ENCODE measurements around the gene PAXX. TPM values are rescaled to one million over a fixed set of nuclear protein-coding genes. Genes with fewer than 3 reads are reported as not detected.

Gene PAXX
- total RNA-seq, 1 experiment from 2014 or later = 44.1 TPM

DNA sequence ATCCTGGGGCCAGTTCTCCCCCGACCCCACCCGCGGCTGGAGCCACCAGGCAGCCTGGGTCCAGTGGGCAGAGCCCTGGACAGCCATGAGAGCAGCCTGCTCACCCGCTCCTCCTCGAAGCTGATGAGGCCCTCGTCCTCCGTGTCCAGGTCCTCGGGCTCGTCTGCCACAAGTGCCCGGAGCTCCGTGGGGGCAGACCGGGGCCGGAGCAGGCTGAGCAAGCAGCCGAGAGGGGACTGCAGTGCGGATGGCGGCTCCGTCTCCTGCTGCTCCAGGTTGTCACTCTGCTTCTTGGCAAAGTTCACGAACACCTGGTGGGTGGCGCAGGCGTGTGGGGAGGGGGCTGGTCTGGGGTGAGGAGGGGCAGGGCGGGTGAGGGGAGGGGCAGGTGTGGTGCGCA lies 16.1 kb downstream of the PAXX start (continued):
- TF ChIP-seq ZNF138 (CRISPR knock-in tag; conservative IDR thresholded peaks at IDR 0.05) (no peak), MAX (CRISPR knock-in tag; IDR thresholded peaks at IDR 0.05) (no peak)
- TF ChIP-seq, protein P1, sequence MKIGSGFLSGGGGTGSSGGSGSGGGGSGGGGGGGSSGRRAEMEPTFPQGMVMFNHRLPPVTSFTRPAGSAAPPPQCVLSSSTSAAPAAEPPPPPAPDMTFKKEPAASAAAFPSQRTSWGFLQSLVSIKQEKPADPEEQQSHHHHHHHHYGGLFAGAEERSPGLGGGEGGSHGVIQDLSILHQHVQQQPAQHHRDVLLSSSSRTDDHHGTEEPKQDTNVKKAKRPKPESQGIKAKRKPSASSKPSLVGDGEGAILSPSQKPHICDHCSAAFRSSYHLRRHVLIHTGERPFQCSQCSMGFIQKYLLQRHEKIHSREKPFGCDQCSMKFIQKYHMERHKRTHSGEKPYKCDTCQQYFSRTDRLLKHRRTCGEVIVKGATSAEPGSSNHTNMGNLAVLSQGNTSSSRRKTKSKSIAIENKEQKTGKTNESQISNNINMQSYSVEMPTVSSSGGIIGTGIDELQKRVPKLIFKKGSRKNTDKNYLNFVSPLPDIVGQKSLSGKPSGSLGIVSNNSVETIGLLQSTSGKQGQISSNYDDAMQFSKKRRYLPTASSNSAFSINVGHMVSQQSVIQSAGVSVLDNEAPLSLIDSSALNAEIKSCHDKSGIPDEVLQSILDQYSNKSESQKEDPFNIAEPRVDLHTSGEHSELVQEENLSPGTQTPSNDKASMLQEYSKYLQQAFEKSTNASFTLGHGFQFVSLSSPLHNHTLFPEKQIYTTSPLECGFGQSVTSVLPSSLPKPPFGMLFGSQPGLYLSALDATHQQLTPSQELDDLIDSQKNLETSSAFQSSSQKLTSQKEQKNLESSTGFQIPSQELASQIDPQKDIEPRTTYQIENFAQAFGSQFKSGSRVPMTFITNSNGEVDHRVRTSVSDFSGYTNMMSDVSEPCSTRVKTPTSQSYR (CRISPR knock-in tag; IDR thresholded peaks at IDR 0.05) = no peak

DNA sequence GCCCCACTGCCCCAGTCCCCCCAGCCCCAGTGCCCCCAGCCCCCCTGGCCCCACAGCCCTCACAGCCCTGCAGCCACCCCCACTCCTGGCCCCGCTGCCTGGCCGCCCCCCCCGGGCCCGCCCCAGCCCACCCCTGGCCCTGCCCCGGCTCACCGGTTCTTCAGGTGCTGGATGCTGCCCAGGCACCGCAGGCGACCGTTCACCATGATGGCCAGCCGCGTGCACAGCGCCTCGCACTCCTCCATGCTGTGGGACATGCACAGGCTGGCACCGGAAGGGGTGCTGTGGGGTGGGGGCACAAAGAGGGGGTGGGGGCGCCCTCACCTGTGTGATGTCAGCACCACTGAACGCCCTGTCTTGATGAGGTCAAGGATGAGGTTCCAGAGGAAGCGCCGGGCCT lies 17.0 kb downstream of the PAXX start:
- ChIA-PET POLR2A (interaction anchor here (1.0 kb wide), 1 partner anchor 9 kb away, joined by 3 read pairs; no protein-coding TSS in a partner anchor), CTCF (interaction anchor here (0.6 to 1.4 kb wide), 4 partner anchors 26 to 61 kb away, joined by 3 to 6 read pairs (median 4); no protein-coding TSS in a partner anchor)
- Mint-ChIP-seq H3K36me3 (peaks cover 6% of the 10 kb centered on the region; the same call in 1 of the 2 replicates), H3K27ac (no peak overlapping the region), H3K9me3 (peaks cover 8% of the 10 kb centered on the region), H3K4me3 (no peak overlapping the region), H3K4me1 (no peaks in the 10 kb centered on the region), H3K27me3 (ENCODE audit: low read depth) (peaks cover 6% of the 10 kb centered on the region; the same call in 1 of the 2 replicates)
- DNase-seq (ENCODE audit: low spot score) (no peak), ATAC-seq (no peak)
- TF ChIP-seq ZSCAN18 (CRISPR knock-in tag; IDR thresholded peaks at IDR 0.05) = no peak
- TF ChIP-seq, protein P2, sequence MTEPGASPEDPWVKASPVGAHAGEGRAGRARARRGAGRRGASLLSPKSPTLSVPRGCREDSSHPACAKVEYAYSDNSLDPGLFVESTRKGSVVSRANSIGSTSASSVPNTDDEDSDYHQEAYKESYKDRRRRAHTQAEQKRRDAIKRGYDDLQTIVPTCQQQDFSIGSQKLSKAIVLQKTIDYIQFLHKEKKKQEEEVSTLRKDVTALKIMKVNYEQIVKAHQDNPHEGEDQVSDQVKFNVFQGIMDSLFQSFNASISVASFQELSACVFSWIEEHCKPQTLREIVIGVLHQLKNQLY (CRISPR knock-in tag; IDR thresholded peaks at IDR 0.05) = no peak
- TF ChIP-seq ETV6 (CRISPR knock-in tag; IDR thresholded peaks at IDR 0.05) = no peak
- no peak for TF ChIP-seq ZNF263 (CRISPR knock-in tag; IDR thresholded peaks at IDR 0.05; ENCODE audit: low read depth)
- no peak for TF ChIP-seq HMGA2 (CRISPR knock-in tag; IDR thresholded peaks at IDR 0.05)
- TF ChIP-seq, protein P3, sequence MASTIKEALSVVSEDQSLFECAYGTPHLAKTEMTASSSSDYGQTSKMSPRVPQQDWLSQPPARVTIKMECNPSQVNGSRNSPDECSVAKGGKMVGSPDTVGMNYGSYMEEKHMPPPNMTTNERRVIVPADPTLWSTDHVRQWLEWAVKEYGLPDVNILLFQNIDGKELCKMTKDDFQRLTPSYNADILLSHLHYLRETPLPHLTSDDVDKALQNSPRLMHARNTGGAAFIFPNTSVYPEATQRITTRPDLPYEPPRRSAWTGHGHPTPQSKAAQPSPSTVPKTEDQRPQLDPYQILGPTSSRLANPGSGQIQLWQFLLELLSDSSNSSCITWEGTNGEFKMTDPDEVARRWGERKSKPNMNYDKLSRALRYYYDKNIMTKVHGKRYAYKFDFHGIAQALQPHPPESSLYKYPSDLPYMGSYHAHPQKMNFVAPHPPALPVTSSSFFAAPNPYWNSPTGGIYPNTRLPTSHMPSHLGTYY (CRISPR knock-in tag; IDR thresholded peaks at IDR 0.05) = no peak

DNA sequence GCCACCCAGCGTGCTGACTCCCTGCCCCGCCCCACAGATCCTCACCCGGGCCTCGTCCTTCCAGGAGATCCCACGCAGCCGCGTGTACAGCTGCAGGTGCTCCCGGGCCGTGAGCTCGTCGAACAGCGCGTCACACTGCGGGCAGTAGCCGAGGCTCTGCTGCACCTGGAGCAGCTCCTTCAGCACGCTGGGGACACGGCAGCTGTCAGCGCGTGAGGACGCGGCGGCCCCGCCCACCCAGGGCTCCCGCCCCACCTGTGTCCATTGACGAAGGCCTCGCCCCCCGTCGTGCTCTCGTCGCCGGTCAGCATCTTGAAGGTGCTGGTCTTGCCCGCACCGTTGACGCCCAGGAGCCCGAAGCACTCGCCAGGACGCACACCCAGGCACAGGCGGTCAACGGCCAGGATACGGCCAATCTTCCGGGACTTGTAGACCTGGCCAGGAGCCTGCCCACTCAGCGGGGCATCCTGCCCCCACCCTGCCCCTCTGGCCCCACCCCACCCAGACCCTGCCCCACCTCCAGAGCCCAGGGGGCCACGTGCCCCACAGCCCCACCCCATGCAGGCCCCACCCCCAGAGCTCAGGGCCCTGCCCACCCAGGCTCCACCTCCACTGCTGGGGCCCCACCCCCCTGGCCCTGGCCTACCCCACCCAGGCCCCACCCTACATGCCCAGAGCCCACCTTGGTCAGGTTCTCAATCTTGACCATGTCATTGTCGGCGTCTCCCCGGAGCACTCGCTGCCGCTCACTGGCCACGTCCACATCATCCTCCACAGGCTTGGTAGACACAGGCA lies 17.9 kb downstream of the PAXX start:
- CTCF ChIA-PET = interaction anchor here (0.6 to 2.3 kb wide), 7 partner anchors 19 to 593 kb away, joined by 3 to 10 read pairs (median 4); partner anchors contain the start of gene ABCA2
- DNase-seq (ENCODE audit: low spot score) = no peak
- POLR2A ChIA-PET = interaction anchor here (1.0 kb wide), 1 partner anchor 10 kb away, joined by 3 read pairs; no protein-coding TSS in a partner anchor
- TF ChIP-seq, protein P4, sequence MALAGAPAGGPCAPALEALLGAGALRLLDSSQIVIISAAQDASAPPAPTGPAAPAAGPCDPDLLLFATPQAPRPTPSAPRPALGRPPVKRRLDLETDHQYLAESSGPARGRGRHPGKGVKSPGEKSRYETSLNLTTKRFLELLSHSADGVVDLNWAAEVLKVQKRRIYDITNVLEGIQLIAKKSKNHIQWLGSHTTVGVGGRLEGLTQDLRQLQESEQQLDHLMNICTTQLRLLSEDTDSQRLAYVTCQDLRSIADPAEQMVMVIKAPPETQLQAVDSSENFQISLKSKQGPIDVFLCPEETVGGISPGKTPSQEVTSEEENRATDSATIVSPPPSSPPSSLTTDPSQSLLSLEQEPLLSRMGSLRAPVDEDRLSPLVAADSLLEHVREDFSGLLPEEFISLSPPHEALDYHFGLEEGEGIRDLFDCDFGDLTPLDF (CRISPR knock-in tag; IDR thresholded peaks at IDR 0.05) = no peak
- TF ChIP-seq, protein P5, sequence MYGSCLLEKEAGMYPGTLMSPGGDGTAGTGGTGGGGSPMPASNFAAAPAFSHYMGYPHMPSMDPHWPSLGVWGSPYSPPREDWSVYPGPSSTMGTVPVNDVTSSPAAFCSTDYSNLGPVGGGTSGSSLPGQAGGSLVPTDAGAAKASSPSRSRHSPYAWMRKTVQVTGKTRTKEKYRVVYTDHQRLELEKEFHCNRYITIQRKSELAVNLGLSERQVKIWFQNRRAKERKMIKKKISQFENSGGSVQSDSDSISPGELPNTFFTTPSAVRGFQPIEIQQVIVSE (CRISPR knock-in tag; IDR thresholded peaks at IDR 0.05; ENCODE audit: borderline replicate concordance) = no peak
- no peak for TF ChIP-seq EMX1 (CRISPR knock-in tag; IDR thresholded peaks at IDR 0.05)
- no peak for TF ChIP-seq AR (CRISPR knock-in tag; IDR thresholded peaks at IDR 0.05)
- TF ChIP-seq NR3C1 (CRISPR knock-in tag; conservative IDR thresholded peaks at IDR 0.05; ENCODE audit: low read depth) = no peak
- no peak for TF ChIP-seq HMGXB4 (CRISPR knock-in tag; IDR thresholded peaks at IDR 0.05)

More for the DNA sequence above, 17.9 kb downstream of the PAXX start:
- H3K27me3 Mint-ChIP-seq (ENCODE audit: low read depth) = peaks cover 1% of the 10 kb centered on the region; the same call in 1 of the 2 replicates
- peaks cover under 1% of the 10 kb centered on the region; the same call in 1 of the 2 replicates for H3K9me3 Mint-ChIP-seq
- H3K36me3 Mint-ChIP-seq = no peaks in the 10 kb centered on the region
- no peak overlapping the region for H3K27ac Mint-ChIP-seq
- H3K4me3 Mint-ChIP-seq = no peak overlapping the region
- no peaks in the 10 kb centered on the region for H3K4me1 Mint-ChIP-seq
- ATAC-seq = no peak

Data from WTC11 (cell line).